MM.1S (cell line): ENCODE data around the gene GRK3.
"Not testable (repeated sequence)": the region's sequence is repeated elsewhere in the genome, so short reads cannot be mapped to it uniquely, and the experiment has no call there.

Source experiments
- EZH2 ChIP-seq: fragments of 300-600 bp; sonication (generic); optimal IDR thresholded peaks from 2 replicates; pipeline ENCODE3; 2017; ENCODE audit warnings: low read depth, mild to moderate bottlenecking, antibody characterized with exemption, low read length, mixed read lengths
- EZH2phosphoT487 ChIP-seq: fragments of 300-600 bp; sonication (generic); IDR thresholded peaks from 2 replicates; pipeline ENCODE4 v1.6.1; 2018; ENCODE audit warnings: antibody characterized with exemption, low read length
- TF ChIP-seq, protein P1 (sequence below): fragments of 300-600 bp; sonication (generic); IDR thresholded peaks from 2 replicates; pipeline ENCODE4 v1.5.1; 2016; ENCODE audit warnings: antibody characterized with exemption, low read length, mixed read lengths

DNA sequence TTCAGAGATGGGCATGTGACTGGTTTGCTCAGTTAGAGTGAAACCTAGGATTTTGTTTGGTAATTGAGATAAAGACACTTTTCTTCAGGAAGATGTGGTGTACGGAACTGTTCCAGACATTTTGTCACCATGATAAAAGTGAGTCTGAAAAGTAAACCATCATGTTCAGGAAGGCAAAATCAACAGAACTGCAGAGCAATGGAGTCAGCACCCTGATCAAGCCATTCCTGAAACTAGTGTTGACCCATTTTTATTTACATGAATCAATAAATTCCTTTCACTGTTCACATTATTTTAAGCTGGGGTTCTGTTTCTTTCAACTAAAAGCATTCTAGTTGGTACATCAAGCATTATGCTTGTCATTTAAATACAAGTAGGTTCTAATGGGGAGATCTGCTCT, 35.4 kb upstream of the GRK3 start:
- TF ChIP-seq, protein P1, sequence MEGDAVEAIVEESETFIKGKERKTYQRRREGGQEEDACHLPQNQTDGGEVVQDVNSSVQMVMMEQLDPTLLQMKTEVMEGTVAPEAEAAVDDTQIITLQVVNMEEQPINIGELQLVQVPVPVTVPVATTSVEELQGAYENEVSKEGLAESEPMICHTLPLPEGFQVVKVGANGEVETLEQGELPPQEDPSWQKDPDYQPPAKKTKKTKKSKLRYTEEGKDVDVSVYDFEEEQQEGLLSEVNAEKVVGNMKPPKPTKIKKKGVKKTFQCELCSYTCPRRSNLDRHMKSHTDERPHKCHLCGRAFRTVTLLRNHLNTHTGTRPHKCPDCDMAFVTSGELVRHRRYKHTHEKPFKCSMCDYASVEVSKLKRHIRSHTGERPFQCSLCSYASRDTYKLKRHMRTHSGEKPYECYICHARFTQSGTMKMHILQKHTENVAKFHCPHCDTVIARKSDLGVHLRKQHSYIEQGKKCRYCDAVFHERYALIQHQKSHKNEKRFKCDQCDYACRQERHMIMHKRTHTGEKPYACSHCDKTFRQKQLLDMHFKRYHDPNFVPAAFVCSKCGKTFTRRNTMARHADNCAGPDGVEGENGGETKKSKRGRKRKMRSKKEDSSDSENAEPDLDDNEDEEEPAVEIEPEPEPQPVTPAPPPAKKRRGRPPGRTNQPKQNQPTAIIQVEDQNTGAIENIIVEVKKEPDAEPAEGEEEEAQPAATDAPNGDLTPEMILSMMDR = not testable (repeated sequence)
- not testable (repeated sequence) for TF ChIP-seq EZH2, EZH2phosphoT487
